NCI-H146 treated with DMSO at 0.1 percent for 48 hours (cell line): ENCODE data around the gene AGAP3.

ENCODE experiments used
- DNase-seq: peaks from one replicate; lab custom pipeline; 2025; ENCODE audit not compliant: unreplicated experiment; lab: John Stamatoyannopoulos, UW

AGAP3 gene

GRCh38 chr7:151134743-151135524, 48.7 kb downstream of the AGAP3 start:
- DNase-seq, result no peak

GRCh38 chr7:151135525-151135845, 49.2 kb downstream of the AGAP3 start:
- DNase-seq, result no peak

GRCh38 chr7:151135866-151136843, 49.9 kb downstream of the AGAP3 start:
- no peak for DNase-seq

DNA sequence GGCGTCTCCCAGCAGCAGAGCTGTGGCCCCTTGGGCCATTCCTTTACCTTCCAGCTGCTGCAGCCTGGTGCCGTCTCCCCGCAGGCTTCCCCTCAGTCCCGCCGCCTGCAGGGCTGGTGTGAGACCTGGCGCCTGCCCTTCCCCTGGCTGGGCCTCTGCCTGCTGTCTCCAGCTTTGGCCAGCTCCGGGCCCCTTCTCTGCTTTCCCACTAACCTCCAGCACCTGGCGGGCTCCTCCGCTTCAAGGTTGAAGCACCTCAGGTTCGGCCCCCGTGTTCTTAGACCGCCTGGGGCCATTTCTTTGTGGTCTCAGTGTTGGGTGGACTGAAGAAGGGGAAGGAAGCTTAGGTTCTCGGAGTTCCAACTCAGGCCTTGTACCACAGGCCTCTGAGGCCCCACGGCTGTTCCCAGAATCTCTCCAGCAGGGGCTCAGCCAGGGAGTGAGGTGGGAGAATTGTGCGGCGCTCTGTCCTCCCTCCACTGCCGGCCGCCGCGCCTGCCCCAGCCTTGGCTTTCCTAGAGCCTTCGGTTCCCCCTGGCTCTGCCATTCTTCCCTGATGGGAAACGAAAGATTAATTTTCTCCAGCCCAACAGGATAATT, 50.9 kb downstream of the AGAP3 start:
- no peak for DNase-seq

GRCh38 chr7:151137791-151138152, 51.5 kb downstream of the AGAP3 start:
- DNase-seq, result no peak

DNA sequence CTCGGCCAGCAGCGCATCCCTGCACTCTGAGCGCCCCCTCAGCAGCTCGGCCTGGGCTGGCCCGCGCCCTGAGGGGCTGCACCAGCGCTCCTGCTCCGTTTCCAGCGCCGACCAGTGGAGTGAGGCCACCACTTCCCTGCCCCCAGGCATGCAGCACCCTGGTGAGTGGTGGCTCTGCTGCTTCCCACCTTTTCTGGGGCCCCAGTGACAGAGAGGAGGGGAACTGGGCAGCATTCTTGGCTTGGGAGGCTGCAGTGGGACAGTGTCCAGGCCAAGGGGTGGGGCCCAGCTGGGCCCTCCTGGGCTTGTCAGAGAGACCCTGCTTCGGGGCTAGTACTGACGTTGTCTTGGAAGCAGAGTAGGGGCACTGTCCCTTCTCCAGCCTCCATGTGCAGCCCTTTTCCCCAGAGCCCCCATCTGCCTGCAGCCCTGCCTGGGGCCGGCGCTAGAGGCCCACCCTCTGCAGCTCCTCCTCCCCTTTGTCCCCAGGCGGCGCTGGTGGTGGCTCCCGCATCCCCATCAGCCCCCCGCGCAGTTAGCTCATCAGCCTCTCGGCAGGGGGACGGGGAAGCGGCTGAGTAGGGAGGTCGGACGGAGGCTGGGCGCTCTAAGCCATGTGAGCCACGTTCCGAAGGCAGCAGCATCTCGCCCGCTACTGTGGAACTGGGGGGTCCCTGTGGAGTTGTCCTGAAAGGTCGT, 52.0 kb downstream of the AGAP3 start:
- no peak for DNase-seq

DNA sequence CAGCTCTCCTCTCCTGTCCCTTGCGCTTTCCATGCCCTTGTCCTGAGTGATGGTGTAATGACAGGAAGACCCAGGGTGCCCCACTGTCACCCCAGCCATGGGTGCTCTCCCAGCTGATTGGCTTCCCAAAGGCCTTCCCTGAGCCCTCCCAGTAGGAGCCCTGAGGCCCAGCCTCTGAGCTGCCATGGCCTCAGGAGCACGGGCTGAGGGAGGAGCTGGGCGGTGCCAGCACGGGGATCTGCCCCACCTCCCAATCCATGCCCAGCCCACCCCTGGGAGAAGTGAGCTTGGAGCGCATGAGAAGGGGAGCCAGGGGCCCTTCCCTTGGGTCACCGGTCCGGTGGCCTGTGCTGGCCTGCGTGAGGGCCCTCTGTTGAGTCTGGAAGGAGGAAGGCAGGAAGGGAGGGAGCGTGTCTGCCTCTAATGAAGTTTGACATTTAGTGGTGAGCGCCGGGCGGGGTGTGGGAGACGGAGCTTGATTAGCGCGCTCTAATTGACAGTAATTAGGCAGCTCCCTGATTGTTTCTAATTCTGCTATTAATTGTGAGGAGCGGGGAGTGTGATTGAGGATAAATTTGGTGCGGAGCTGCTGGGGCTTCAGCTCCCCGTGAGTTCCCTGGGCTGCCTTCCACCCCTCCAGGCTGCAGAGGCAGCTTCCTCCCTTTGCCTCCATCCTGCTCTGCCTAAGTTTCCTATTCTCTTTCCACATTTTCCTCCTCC, 53.0 kb downstream of the AGAP3 start:
- no peak for DNase-seq

DNA sequence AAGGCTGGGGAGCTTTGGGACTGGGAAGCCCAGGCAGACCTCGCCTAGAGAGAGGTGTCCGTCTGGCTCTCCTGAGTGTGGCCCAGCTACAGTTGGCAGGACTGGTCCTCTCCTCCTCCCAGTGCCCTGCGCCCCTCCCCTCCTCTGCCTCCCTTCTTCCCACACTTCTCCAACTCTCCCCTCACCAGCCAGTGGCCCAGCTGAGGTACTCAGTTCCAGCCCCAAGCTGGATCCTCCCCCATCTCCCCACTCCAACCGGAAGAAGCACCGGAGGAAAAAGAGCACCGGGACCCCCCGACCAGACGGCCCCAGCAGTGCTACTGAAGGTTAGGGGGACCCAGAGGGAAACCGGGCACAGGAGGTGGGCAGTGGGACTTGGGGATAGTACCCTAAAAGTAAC, 53.5 kb downstream of the AGAP3 start:
- DNase-seq, result no peak

- DNase-seq, result no peak
These were observed 54.6 kb downstream of the AGAP3 start for GRCh38 chr7:151140826-151141225.

GRCh38 chr7:151141311-151141854, 55.1 kb downstream of the AGAP3 start:
- DNase-seq, result no peak

GRCh38 chr7:151141855-151142685, 55.8 kb downstream of the AGAP3 start:
- DNase-seq, result no peak

GRCh38 chr7:151142686-151143040, 56.4 kb downstream of the AGAP3 start:
- no peak for DNase-seq

DNA sequence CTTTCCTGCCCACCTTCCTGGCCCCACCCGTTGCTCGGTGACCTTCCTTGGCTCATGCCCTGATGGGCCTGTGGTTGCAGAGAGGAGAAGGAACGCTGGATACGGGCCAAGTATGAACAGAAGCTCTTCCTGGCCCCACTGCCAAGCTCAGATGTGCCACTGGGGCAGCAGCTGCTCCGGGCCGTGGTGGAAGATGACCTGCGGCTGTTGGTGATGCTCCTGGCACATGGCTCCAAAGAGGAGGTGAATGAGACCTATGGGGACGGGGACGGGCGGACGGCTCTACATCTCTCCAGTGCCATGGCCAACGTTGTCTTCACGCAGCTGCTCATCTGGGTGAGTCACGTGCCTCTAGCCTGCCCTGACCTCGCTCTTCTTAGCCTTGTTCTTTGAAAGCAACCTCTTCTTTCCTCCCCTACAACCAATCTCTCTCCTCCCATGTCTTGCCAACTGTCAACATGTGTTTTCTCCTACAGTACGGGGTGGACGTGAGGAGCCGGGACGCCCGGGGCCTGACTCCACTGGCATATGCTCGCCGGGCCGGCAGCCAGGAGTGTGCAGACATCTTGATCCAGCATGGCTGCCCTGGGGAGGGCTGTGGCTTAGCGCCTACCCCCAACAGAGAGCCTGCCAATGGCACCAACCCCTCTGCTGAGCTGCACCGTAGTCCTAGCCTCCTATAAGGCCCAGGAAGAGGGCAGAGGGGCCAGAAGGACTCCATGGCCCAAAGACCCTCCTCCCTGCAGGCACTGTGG, 57.2 kb downstream of the AGAP3 start:
- DNase-seq, result no peak

GRCh38 chr7:151144387-151144786, 58.1 kb downstream of the AGAP3 start:
- DNase-seq, result no peak

- DNase-seq, result no peak
These were observed 60.5 kb downstream of the AGAP3 start for GRCh38 chr7:151146761-151147160.

DNA sequence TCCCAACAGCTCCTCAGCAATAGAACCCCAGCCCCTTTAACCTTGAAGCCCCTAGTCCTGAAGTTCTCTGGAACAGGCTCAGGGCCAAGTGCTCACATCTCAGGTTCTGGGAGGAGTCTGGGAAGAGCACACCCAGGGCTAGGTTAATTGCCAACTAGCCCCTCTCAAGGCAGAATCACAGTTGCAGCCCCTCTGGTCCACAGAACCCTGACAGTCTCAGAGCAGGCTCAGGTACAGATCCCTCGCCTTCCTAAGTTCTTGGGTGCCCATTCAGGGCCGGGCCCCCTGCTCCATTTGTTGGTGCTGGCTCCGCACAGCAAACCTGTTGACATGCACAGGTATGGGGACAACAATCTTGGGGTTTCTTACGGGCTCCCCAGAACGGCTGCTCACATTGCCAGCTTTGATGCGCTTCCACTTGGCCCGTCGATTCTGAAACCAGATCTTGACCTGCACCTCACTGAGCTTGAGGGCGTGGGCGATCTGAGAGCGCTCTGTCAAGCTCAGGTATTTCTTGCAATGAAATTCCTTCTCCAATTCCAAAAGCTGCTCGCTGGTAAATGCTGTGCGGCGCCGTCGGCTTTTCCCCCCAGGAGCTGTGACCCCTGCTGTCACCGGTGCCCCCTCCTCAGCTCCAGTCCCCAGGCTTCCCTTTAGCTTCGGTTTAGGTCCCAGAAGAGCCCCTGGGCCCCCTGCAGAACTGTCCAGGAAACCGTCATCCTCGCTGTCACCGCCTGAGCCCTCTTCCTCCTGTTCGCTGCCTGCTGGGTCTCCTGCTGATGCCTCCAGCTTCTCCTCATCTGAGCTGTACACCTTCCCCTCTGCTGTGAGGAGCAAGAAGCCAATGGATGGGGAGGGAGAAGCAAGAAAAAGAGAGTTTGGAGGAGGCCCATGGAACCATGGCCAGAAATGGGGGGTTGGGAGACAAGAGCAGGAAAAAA, 62.3 kb downstream of the AGAP3 start:
- no peak for DNase-seq

DNA sequence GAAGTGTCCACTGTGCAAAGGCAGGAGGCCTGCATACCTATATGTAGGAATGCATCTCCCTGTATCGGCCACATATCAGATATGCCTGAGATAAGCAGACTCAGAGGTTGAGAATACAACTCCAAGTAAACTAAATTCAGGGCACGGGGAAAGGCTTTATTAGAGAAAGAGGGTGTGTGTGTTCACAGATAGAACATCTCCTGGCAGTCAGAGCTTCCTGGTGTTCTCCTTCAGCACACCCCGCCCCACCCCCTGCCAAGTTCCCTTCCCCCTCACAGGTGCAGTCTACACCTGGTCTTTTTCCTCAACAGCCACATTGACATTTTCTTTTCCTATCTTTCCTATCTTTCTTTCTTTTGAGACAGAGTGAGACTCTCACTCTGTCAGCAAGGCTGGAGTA, 64.1 kb downstream of the AGAP3 start:
- DNase-seq, result no peak
